ENCODE data around the gene SGSM2. TPM values are rescaled to one million over a fixed set of nuclear protein-coding genes. Genes with fewer than 3 reads are reported as not detected.

The SGSM2 gene, protein sequence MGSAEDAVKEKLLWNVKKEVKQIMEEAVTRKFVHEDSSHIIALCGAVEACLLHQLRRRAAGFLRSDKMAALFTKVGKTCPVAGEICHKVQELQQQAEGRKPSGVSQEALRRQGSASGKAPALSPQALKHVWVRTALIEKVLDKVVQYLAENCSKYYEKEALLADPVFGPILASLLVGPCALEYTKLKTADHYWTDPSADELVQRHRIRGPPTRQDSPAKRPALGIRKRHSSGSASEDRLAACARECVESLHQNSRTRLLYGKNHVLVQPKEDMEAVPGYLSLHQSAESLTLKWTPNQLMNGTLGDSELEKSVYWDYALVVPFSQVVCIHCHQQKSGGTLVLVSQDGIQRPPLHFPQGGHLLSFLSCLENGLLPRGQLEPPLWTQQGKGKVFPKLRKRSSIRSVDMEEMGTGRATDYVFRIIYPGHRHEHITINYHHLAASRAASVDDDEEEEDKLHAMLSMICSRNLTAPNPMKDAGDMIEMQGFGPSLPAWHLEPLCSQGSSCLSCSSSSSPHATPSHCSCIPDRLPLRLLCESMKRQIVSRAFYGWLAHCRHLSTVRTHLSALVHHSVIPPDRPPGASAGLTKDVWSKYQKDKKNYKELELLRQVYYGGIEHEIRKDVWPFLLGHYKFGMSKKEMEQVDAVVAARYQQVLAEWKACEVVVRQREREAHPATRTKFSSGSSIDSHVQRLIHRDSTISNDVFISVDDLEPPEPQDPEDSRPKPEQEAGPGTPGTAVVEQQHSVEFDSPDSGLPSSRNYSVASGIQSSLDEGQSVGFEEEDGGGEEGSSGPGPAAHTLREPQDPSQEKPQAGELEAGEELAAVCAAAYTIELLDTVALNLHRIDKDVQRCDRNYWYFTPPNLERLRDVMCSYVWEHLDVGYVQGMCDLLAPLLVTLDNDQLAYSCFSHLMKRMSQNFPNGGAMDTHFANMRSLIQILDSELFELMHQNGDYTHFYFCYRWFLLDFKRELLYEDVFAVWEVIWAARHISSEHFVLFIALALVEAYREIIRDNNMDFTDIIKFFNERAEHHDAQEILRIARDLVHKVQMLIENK
- 25.3 TPM for total RNA-seq
- 100 TPM for polyA plus RNA-seq
- long read RNA-seq, donor 1: 0 reads
- long read RNA-seq, donor 2: 0 reads
- long read RNA-seq, donor 3, partial matches to known transcripts: 0 of 3 reads
- long read RNA-seq, donor 3, other reads (novel, unspliced or antisense): 0 of 3 reads
- long read RNA-seq, donor 4, partial matches to known transcripts: 0 of 2 reads
- long read RNA-seq, donor 4, other reads (novel, unspliced or antisense): 0 of 2 reads
- long read RNA-seq, donor 5, transcript SGSM2-208 (1 exons, 2,419 nt): major isoform, 6 of 8 reads
- long read RNA-seq, donor 5, partial matches to known transcripts: 0 of 8 reads
- long read RNA-seq, donor 5, other reads (novel, unspliced or antisense): 0 of 8 reads
- long read RNA-seq, donor 6, partial matches to known transcripts: 0 of 3 reads
- long read RNA-seq, donor 6, other reads (novel, unspliced or antisense): 0 of 3 reads
- long read RNA-seq, donor 7, partial matches to known transcripts: 0 of 1 reads
- long read RNA-seq, donor 7, other reads (novel, unspliced or antisense): 0 of 1 reads
- long read RNA-seq, donor 8: 0 reads
- long read RNA-seq, donor 9: 0 reads
- long read RNA-seq, donor 10, full-length matches to known transcripts: 3 of 3 reads
- long read RNA-seq, donor 10, partial matches to known transcripts: 0 of 3 reads
- long read RNA-seq, donor 10, other reads (novel, unspliced or antisense): 0 of 3 reads

DNA sequence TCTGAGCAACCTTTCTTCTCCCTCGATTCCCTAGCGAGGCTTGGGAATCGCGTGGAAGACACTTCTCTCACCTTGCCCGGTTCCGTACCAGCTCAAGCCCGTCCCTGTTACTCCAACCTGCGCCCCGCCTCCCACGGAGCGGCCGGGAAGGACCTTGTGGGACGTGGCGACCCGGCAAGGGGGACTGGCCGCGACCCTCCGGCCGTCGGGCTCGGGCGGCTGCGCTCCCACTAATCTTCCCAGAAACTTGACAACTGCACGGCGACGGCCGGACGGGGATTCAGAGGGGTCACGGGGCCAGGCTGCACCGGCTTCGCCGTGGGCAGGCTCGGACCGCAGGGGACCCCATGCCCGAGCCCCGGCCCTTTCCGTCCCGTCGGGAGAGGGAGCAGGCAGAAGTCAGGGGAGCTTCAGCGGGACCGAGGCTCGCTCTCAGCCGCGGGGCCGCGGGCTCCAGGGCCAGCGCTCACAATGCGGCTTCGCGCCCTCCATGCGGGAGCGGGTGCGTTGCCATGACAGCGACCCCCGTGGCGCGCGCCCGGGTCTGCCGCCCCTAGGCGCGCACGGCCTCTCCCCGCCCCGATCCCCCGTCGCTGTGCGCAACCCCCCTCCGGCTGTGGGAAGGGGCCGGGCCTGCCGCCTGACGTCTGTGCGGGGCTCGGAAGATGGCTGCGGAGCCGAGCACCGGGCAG lies at the start of gene SGSM2:
Gene SGSM2, plus strand, starts transcription at position 650 of the 692 bp plus-strand sequence. CDS start 188 bp downstream, outside the sequence.
- Histone ChIP-seq H3K9me3 (ENCODE audit: control insufficient read depth in 2 of 2, insufficient read depth in 1 of 2, low read length in 1 of 2) (no peaks in the 10 kb centered on the region), H3K36me3 (ENCODE audit: control insufficient read depth in 2 of 2, insufficient read depth in 2 of 2, low read length in 1 of 2) (peaks cover 22 to 35% of the 10 kb centered on the region in 2 donors), H3K27me3 (ENCODE audit: control insufficient read depth in 2 of 2, insufficient read depth in 1 of 2, low read length in 1 of 2) (no peaks in the 10 kb centered on the region), H3K27ac (ENCODE audit: low read depth in 1 of 2, low read length in 1 of 2) (peak within 1 kb of the TSS; percentile 91 to 92), H3K4me1 (ENCODE audit: control insufficient read depth in 2 of 2, insufficient read depth in 2 of 2, low read length in 2 of 2) (peaks cover 13 to 20% of the 10 kb centered on the region in 2 donors), H3K4me3 (ENCODE audit: low read length in 2 of 2) (peak within 1 kb of the TSS; percentile 85 to 93)
- DNase-seq (ENCODE audit: low read depth in 6 of 9, low spot score in 9 of 9): peak in 4 of 9 donors; percentile 48 to 77 (median 70)
- under 1% methylated on average over 77 of the region's 77 CpGs for WGBS

DNA sequence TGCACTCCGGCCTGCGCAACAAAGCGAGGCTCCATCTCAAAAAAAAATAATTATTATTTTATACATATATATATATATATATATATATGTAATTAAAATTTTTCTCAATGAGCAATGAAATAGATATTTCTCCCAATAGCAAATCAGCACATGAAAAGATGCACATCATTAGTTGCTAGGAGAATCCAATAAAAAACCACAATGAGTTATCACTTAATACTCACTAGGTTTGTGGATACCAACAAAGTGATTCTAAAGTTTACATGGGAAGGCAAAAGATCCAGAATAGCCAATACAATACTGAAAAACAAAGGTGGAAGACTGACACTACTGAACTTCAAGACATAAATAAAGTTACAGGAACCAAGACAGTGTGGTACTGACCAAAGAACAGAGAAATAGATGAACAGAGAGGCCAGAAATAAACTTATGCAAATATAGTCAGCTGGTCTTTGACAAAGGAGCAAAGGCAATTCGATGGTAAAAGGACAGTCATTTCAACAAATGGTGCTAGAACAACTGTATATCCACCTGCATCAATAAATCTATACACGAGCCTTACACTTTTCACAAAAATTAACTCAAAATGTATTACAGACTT lies 47.3 kb upstream of the SGSM2 start:
- Histone ChIP-seq H3K36me3 (ENCODE audit: control insufficient read depth in 2 of 2, insufficient read depth in 2 of 2, low read length in 1 of 2) (peaks cover 45 to 73% of the 10 kb centered on the region in 2 donors), H3K9me3 (ENCODE audit: control insufficient read depth in 2 of 2, insufficient read depth in 1 of 2, low read length in 1 of 2) (no peaks in the 10 kb centered on the region), H3K27me3 (ENCODE audit: control insufficient read depth in 2 of 2, insufficient read depth in 1 of 2, low read length in 1 of 2) (no peaks in the 10 kb centered on the region), H3K4me3 (ENCODE audit: low read length in 2 of 2) (no peak overlapping the region), H3K27ac (ENCODE audit: low read depth in 1 of 2, low read length in 1 of 2) (no peak overlapping the region), H3K4me1 (ENCODE audit: control insufficient read depth in 2 of 2, insufficient read depth in 2 of 2, low read length in 2 of 2) (no peaks in the 10 kb centered on the region)
- no peak for DNase-seq (ENCODE audit: low read depth in 6 of 9, low spot score in 9 of 9)
- 95% methylated on average over 5 of the region's 5 CpGs for WGBS

DNA sequence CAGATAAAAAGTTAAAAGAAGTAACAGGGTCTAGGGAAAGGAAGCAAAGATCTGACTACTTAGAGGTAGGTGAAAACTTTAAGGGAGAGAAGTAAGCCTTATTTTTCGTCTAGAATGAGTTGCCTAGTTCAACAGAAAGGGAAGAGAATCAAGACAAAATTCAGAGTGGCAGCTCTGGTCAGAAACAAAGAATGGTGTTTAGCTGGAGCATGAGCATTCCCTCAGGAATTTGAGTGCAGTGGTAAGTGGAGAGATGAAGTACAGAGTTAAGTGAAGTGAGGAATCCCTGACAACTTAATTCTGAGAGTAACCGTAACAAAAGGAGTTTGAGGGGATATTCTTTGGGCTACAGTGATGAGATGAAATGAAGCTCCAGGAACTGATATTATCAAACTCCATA lies 45.2 kb upstream of the SGSM2 start:
- WGBS: 94% methylated on average over 2 of the region's 2 CpGs
- no peak overlapping the region for H3K4me3 ChIP-seq (ENCODE audit: low read length in 2 of 2)
- H3K4me1 ChIP-seq (ENCODE audit: control insufficient read depth in 2 of 2, insufficient read depth in 2 of 2, low read length in 2 of 2): no peaks in the 10 kb centered on the region
- no peak overlapping the region for H3K27ac ChIP-seq (ENCODE audit: low read depth in 1 of 2, low read length in 1 of 2)
- DNase-seq (ENCODE audit: low read depth in 6 of 9, low spot score in 9 of 9): no peak
- no peaks in the 10 kb centered on the region for H3K9me3 ChIP-seq (ENCODE audit: control insufficient read depth in 2 of 2, insufficient read depth in 1 of 2, low read length in 1 of 2)
- peaks cover 55 to 86% of the 10 kb centered on the region in 2 donors for H3K36me3 ChIP-seq (ENCODE audit: control insufficient read depth in 2 of 2, insufficient read depth in 2 of 2, low read length in 1 of 2)
- no peaks in the 10 kb centered on the region for H3K27me3 ChIP-seq (ENCODE audit: control insufficient read depth in 2 of 2, insufficient read depth in 1 of 2, low read length in 1 of 2)

DNA sequence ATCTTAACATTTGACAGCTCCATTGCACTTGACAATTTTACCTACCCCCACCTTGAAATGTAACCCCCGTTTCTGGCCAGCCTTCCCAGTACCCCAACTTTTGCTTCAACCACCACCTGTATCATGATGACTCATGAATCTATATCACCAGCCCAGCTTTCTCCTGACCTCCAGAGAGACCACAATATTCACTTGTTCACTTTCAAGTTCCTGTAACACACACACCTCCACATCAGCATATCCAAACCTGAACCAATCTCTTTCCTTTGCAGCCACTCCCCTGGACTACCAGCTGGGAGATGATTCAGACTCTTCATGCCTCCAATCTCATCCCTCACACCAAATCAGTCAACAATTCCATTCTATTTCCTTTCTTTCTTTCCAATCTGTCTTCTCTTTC lies 41.7 kb upstream of the SGSM2 start:
- 94% methylated on average over 1 of the region's 1 CpG for WGBS

DNA sequence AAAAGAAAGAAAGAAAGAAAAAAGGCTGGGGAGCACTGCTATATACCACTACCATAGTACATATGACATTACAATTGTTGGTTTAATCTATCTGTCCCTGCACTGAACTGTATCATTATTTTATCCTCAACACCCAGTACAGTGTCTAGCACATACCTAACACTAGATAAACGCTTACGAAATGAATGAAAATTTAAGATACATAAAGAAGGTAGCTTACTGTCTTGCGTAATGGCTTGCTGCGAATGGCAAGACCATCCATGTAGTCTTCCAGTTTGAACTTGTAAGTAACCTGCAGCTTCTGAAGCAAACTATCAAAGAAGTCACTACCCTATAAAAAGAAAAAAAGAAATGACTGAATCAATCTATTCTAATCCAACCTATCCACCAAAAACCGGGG lies 40.3 kb upstream of the SGSM2 start:
- H3K4me1 ChIP-seq (ENCODE audit: control insufficient read depth in 2 of 2, insufficient read depth in 2 of 2, low read length in 2 of 2): peaks cover 2 to 3% of the 10 kb centered on the region in 2 donors
- DNase-seq (ENCODE audit: low read depth in 6 of 9, low spot score in 9 of 9): no peak
- H3K4me3 ChIP-seq (ENCODE audit: low read length in 2 of 2): no peak overlapping the region
- no peak overlapping the region for H3K27ac ChIP-seq (ENCODE audit: low read depth in 1 of 2, low read length in 1 of 2)
- 93% methylated on average over 5 of the region's 5 CpGs for WGBS
- H3K27me3 ChIP-seq (ENCODE audit: control insufficient read depth in 2 of 2, insufficient read depth in 1 of 2, low read length in 1 of 2): no peaks in the 10 kb centered on the region
- H3K36me3 ChIP-seq (ENCODE audit: control insufficient read depth in 2 of 2, insufficient read depth in 2 of 2, low read length in 1 of 2): peaks cover 54 to 78% of the 10 kb centered on the region in 2 donors
- no peaks in the 10 kb centered on the region for H3K9me3 ChIP-seq (ENCODE audit: control insufficient read depth in 2 of 2, insufficient read depth in 1 of 2, low read length in 1 of 2)

More for the DNA sequence above, 41.7 kb upstream of the SGSM2 start:
- H3K4me1 ChIP-seq (ENCODE audit: control insufficient read depth in 2 of 2, insufficient read depth in 2 of 2, low read length in 2 of 2): no peaks in the 10 kb centered on the region
- H3K4me3 ChIP-seq (ENCODE audit: low read length in 2 of 2): no peak overlapping the region
- H3K27me3 ChIP-seq (ENCODE audit: control insufficient read depth in 2 of 2, insufficient read depth in 1 of 2, low read length in 1 of 2): no peaks in the 10 kb centered on the region
- no peak for DNase-seq (ENCODE audit: low read depth in 6 of 9, low spot score in 9 of 9)
- H3K27ac ChIP-seq (ENCODE audit: low read depth in 1 of 2, low read length in 1 of 2): no peak overlapping the region
- no peaks in the 10 kb centered on the region for H3K9me3 ChIP-seq (ENCODE audit: control insufficient read depth in 2 of 2, insufficient read depth in 1 of 2, low read length in 1 of 2)
- H3K36me3 ChIP-seq (ENCODE audit: control insufficient read depth in 2 of 2, insufficient read depth in 2 of 2, low read length in 1 of 2): peaks cover 64 to 90% of the 10 kb centered on the region in 2 donors

GRCh38 chr17:2299136-2299535 lies 38.2 kb upstream of the SGSM2 start:
- Histone ChIP-seq H3K27ac (ENCODE audit: low read depth in 1 of 2, low read length in 1 of 2) (no peak overlapping the region), H3K36me3 (ENCODE audit: control insufficient read depth in 2 of 2, insufficient read depth in 2 of 2, low read length in 1 of 2) (peaks cover 38 to 59% of the 10 kb centered on the region in 2 donors), H3K4me3 (ENCODE audit: low read length in 2 of 2) (no peak overlapping the region), H3K9me3 (ENCODE audit: control insufficient read depth in 2 of 2, insufficient read depth in 1 of 2, low read length in 1 of 2) (no peaks in the 10 kb centered on the region), H3K4me1 (ENCODE audit: control insufficient read depth in 2 of 2, insufficient read depth in 2 of 2, low read length in 2 of 2) (peaks cover 10 to 13% of the 10 kb centered on the region in 2 donors), H3K27me3 (ENCODE audit: control insufficient read depth in 2 of 2, insufficient read depth in 1 of 2, low read length in 1 of 2) (no peaks in the 10 kb centered on the region)
- WGBS: 96% methylated on average over 12 of the region's 12 CpGs
- DNase-seq (ENCODE audit: low read depth in 6 of 9, low spot score in 9 of 9): no peak

DNA sequence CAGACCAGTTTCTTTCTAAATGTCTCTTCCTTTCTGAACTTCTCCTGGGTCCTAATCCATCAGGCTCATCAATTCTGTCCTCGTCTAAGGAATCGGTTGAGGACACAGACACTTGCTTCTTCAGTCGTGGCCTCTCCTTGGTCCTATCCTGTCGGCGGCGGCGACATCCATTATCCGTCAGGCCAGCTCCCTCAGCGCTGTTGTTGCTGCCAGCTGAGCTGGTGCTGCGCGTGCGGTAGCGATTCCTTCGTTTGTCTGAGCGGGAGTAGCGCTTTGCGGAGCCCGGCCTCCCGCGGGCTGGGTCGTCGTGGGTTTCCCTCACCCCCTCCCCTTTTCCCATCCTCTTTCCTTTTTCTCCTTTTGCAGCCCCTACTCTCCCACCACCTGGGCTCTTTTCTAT lies 37.5 kb upstream of the SGSM2 start:
- Histone ChIP-seq H3K36me3 (ENCODE audit: control insufficient read depth in 2 of 2, insufficient read depth in 2 of 2, low read length in 1 of 2) (peaks cover 32 to 54% of the 10 kb centered on the region in 2 donors), H3K4me1 (ENCODE audit: control insufficient read depth in 2 of 2, insufficient read depth in 2 of 2, low read length in 2 of 2) (peaks cover 10 to 16% of the 10 kb centered on the region in 2 donors), H3K9me3 (ENCODE audit: control insufficient read depth in 2 of 2, insufficient read depth in 1 of 2, low read length in 1 of 2) (no peaks in the 10 kb centered on the region), H3K4me3 (ENCODE audit: low read length in 2 of 2) (no peak overlapping the region), H3K27me3 (ENCODE audit: control insufficient read depth in 2 of 2, insufficient read depth in 1 of 2, low read length in 1 of 2) (no peaks in the 10 kb centered on the region), H3K27ac (ENCODE audit: low read depth in 1 of 2, low read length in 1 of 2) (no peak overlapping the region)
- DNase-seq (ENCODE audit: low read depth in 6 of 9, low spot score in 9 of 9): no peak
- WGBS: 97% methylated on average over 22 of the region's 22 CpGs
